GM18498 (cell line): ENCODE results near the gene SLIT3.
"Not testable (repeated sequence)": the region's sequence is repeated elsewhere in the genome, so short reads cannot be mapped to it uniquely, and the experiment has no call there.

Experiments
- ATAC-seq: cut with Tn5 transposase; IDR thresholded peaks from one replicate; pipeline ENCODE4 v1.9.1; 2021; ENCODE audit warnings: mild to moderate bottlenecking, moderate library complexity; ENCODE audit not compliant: unreplicated experiment

The SLIT3 gene

GRCh38 chr5:169223595-169223953 lies 77.4 kb downstream of the SLIT3 start:
- no peak for ATAC-seq

- no peak for ATAC-seq
Measured at GRCh38 chr5:169222934-169223594, 77.9 kb downstream of the SLIT3 start.

GRCh38 chr5:169221519-169221918 lies 79.4 kb downstream of the SLIT3 start:
- no peak for ATAC-seq

GRCh38 chr5:169219961-169220360 lies 81.0 kb downstream of the SLIT3 start:
- ATAC-seq: no peak

GRCh38 chr5:169219351-169219750 lies 81.6 kb downstream of the SLIT3 start:
- ATAC-seq: no peak

GRCh38 chr5:169218861-169219260 lies 82.1 kb downstream of the SLIT3 start:
- no peak for ATAC-seq

- ATAC-seq: no peak
Measured at GRCh38 chr5:169218176-169218575, 82.8 kb downstream of the SLIT3 start.

GRCh38 chr5:169216866-169217265 lies 84.1 kb downstream of the SLIT3 start:
- no peak for ATAC-seq

GRCh38 chr5:169213479-169213878 lies 87.5 kb downstream of the SLIT3 start:
- ATAC-seq: no peak

- ATAC-seq: not testable (repeated sequence)
Measured at GRCh38 chr5:169211761-169212160, 89.2 kb downstream of the SLIT3 start.

GRCh38 chr5:169204788-169205400 lies 96.0 kb downstream of the SLIT3 start:
- ATAC-seq: no peak

- no peak for ATAC-seq
Measured at GRCh38 chr5:169202969-169203368, 98.0 kb downstream of the SLIT3 start.

GRCh38 chr5:169201597-169201996 lies 99.3 kb downstream of the SLIT3 start:
- no peak for ATAC-seq

- no peak for ATAC-seq
Measured at GRCh38 chr5:169200125-169200778, 100.7 kb downstream of the SLIT3 start.

GRCh38 chr5:169197343-169197742 lies 103.6 kb downstream of the SLIT3 start:
- no peak for ATAC-seq

- no peak for ATAC-seq
Measured at GRCh38 chr5:169196059-169196458, 104.9 kb downstream of the SLIT3 start.

- ATAC-seq: no peak
Measured at GRCh38 chr5:169195601-169196000, 105.3 kb downstream of the SLIT3 start.

- no peak for ATAC-seq
Measured at GRCh38 chr5:169192536-169192935, 108.4 kb downstream of the SLIT3 start.

- no peak for ATAC-seq
Measured at GRCh38 chr5:169190849-169191248, 110.1 kb downstream of the SLIT3 start.

GRCh38 chr5:169185626-169186025 lies 115.3 kb downstream of the SLIT3 start:
- no peak for ATAC-seq

- ATAC-seq: no peak
Measured at GRCh38 chr5:169183576-169183975, 117.4 kb downstream of the SLIT3 start.

GRCh38 chr5:169182797-169183196 lies 118.1 kb downstream of the SLIT3 start:
- ATAC-seq: no peak
